Effector CD8-positive, alpha-beta T cell (primary cell): ENCODE results near the gene KHDRBS1.
A peak's percentile ranks its signal among the peaks of the same experiment; 100 is the strongest.
"Not testable (repeated sequence)": the region's sequence is repeated elsewhere in the genome, so short reads cannot be mapped to it uniquely, and the experiment has no call there.

Experiments
- DNase-seq: peaks from one replicate; lab custom pipeline; 2025; lab: John Stamatoyannopoulos, UW

The KHDRBS1 gene

DNA sequence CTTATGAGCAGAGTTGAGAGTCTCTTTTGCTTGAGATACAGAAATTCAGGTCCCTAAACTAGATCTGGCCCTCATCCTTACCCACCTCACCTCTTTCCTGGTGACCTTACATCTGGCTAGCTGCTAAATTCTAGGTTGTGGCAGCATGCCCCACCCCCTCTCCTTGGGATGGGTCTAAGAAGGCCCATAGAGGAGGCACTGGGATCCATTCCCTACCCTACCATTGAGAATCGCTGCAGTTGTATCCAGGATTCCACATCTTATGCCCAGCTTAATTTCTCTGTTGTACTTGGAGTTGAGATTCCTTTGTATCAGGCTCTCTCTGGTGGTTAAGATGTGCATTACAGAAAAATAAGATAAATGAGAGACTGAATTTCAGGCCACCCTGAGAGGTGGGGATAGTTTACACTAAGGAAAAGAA lies 49.6 kb downstream of the KHDRBS1 start:
- DNase-seq, result no peak

DNA sequence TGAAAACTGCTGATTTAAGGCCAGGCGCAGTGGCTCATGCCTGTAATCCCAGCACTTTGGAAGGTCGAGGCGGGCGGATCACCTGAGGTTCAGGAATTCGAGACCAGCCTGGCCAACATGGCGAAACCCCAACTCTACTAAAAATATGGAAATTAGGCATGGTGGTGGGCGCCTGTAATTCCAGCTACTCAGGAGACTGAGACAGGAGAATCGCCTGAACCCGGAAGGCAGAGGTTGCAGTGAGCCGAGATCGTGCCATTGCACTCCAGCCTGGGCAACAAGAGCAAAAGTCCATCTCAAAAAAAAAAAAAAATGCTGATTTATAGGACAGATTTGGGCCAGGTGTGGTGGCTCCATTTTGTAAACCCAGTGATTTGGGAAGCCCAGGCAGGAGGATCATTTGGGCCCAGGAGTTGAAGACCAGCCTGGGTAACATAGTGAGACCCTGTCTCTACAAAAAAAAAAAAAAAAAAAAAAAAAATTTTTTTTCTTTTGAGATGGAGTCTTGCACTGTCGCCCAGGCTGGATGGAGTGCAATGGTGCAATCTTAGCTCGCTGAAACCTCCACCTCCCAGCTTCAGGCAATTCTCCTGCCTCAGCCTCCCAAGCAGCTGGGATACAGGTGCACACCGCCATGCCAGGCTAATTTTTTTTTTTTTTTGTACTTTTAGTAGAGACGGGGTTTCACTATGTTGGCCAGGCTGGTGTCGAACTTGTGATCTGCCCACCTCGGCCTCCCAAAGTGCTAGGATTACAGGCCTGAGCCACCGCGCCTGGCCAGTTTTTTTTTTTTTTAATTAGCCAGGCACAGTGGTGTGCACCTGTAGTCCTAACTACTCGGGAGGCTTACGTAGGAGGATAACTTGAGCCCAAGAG lies 52.2 kb downstream of the KHDRBS1 start:
- DNase-seq, result not testable (repeated sequence)

- DNase-seq, result no peak
Observed at GRCh38 chr1:32066489-32066873, 52.8 kb downstream of the KHDRBS1 start.

GRCh38 chr1:32068957-32069588 lies 55.4 kb downstream of the KHDRBS1 start:
- no peak for DNase-seq

DNA sequence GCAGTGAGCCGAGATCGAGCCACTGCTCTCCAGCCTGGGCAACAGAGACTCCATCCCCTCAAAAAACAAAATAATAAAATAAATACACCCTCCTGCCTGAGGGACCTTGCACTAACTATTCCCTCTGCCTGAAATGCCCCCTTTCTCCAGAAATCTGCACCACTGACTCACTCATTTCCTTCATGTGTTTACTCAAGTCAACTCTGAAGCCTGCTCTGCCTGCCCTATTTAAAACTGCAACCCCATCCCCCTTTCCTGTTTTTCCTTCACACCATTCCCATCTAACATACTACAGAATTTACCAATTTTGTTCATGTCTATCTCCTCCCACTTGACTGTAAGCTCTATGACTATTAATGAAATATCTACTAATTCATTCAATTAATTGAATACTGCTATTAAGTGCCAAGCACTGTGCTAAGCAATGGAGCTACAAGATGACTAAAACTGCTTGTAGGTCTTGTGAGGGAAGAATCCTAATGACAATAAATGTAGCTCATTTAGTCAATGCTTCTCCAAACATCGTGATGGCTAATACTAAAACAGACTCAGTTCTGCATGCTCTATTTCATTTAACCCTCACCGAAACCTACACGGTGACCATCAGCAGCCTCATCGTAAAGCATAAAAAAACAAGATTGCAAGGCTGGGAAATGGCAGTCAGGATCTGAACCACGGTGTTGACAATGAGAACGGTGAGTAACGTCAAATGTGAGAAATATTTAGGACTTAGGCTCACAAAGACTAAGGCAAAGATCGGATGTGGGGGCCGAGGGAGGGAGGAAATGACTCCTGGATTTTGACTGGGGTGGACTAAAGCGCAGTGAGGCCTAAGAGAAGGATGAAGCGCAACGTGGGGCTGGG lies 58.3 kb downstream of the KHDRBS1 start:
- DNase-seq, result no peak

DNA sequence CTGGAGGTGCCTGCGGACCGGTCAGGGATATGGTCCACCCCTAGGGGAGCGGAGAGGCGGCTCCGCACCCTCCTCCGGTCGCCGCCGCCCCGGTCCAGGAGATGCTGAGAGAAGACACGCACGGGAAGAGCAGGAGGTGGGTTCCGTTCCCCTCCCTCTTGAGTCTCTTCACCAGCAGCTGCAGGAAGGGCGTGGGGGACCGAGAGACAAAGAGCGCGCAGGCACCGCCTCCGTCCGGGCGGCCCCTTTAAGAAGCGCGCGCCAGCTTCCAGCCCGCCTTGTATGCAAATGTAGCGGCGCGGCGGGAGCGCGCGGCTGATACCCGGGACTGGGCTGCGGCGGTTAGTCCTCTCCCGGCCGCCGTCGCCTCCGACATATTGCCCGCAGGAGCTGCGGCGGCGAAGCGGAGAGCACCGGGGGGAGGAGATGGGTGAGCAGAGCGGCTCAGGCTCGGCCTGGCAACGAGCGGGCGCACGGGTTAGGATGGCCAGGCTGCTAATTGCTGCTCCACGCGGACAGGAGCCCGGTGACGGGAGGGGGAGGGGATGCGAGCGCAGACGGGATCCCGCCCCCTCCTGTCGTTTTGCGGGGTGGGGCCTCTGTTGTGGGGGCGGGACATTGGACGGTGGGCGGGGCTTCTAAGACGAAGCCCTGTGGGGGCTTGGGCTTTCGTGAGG lies 59.1 kb downstream of the KHDRBS1 start, which contains the start of gene TMEM39B:
Gene TMEM39B, plus strand, starts transcription at position 318 of the 677 bp plus-strand sequence. Its CDS starts 109 bp downstream, at position 427.
- DNase-seq, result peak; percentile 85

DNA sequence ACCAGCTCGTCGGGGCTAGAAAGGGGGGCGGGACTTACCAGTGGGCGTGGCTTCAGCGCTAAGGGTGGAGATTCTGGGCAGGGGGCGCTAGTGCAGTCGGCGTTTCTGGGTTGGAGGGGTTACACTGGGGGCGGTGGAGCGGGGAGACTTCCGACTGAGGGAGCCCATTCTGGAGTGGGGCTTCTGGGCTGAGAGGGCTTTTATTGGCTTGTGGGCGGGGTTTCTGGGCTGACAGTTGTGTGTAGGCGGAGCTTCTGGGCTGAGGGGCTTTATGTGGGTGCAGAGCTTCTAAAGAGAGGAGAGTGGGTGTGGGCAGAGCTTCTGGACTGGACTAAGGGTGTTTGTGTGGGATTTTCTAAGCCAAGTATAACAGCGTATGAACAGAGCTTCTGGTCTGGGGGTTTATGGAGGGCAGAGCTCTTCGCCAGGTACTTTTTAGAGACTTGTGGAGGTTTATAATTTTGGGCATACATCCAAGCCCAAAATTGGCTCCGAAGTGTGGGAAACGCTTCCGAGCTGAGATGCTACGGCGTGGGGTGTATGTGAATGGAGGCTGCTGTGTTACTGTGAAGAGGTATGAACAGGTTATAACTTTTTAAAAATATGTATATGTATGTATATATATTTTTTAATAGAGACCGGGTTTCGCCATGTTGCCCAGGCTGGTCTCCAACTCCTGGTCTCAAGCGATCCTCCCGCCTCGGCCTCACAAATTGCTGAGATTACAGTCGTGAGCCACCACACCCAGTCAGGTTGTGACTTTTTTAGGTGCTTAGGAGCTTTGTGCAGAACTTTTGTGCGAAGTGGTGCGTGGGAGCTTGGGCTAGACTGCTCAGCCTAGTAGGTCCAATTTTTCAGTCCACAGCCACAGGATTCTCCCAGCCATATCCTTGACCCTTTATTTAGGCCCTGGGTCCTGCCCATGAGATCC lies 59.9 kb downstream of the KHDRBS1 start:
- peak; percentile 91 for DNase-seq

DNA sequence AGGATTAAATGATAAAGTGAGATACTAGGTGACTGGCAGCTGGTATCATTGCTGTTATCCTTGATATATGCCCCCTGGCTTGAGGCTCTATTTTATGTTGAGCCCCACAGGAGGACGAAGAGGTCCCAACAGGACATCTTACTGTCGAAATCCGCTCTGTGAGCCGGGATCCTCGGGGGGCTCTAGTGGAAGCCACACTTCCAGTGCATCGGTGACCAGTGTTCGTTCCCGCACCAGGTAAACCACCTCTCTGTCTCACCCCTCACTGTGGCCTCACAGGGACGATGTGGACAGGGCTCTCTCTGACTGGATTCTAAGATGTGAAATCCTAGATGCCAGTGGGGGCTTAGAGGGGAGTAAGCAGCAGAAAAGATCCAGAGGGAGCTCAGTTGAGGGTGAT lies 61.2 kb downstream of the KHDRBS1 start:
- no peak for DNase-seq

- no peak for DNase-seq
Observed at GRCh38 chr1:32077451-32077850, 63.8 kb downstream of the KHDRBS1 start.

GRCh38 chr1:32082022-32082421 lies 68.4 kb downstream of the KHDRBS1 start:
- DNase-seq, result no peak

DNA sequence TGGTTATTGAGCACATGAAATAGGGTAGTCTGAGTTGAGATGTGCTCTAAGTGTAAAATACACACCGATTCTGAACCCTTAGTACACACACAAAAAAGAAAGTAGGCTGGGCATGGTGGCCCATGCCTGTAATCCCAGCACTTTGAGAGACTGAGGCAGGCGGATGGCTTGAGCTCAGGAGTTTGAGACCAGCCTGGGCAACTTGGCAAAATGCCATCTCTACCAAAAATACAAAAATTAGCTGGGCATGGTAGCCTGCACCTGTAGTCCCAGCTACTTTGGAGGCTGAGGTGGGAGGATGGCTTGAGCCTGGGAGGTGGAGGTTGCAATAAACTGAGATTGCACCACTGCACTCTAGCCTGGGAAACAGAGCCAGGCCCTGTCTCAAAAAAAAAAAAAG lies 72.7 kb downstream of the KHDRBS1 start:
- DNase-seq, result not testable (repeated sequence)

DNA sequence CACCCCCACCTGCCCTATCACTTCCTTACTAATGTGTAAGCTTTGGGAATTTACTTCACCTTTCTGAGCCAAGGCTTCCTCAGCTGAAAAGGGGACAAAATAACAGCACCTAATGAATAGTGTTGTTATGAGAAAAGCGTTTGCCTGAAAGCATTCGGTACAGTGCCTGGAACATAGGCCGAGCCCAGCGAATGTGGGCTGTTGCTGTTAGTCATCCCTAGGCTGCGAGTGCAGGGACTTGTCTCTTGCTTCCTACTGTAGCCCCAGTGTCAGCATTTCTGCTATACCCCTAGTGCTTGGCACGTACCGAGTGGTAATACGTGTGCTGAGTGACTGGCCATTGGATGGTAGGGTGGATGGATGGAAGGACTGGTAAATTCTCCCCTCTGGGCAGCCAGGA lies 77.5 kb downstream of the KHDRBS1 start:
- no peak for DNase-seq

- no peak for DNase-seq
Observed at GRCh38 chr1:32091591-32091990, 77.9 kb downstream of the KHDRBS1 start.
